K562 (cell line): ENCODE data around the gene RAB4B. TPM values are rescaled to one million over a fixed set of nuclear protein-coding genes. Genes with fewer than 3 reads are reported as not detected.

Experiments used
- CHD4 ChIP-seq: fragments of 200-600 bp; sonication (generic); IDR thresholded peaks from 3 replicates; pipeline ENCODE4 v1.6.1; 2012; ENCODE audit warnings: low read depth, mild to moderate bottlenecking, mixed read lengths, low read length, inconsistent platforms; ENCODE audit not compliant: insufficient read depth, insufficient replicate concordance, poor library complexity, severe bottlenecking
- EP400 ChIP-seq: fragments of 450-650 bp; IDR thresholded peaks from 2 replicates; pipeline ENCODE4 v1.6.1; 2017; ENCODE audit warnings: antibody characterized with exemption, mild to moderate bottlenecking, moderate library complexity
- GATA2 ChIP-seq: sonication (generic); formaldehyde crosslinking; IDR thresholded peaks from 2 replicates; pipeline ENCODE4 v1.4.0; 2020; ENCODE audit warnings: mild to moderate bottlenecking, missing genetic modification reagents
- MEF2A ChIP-seq: IDR thresholded peaks from 2 replicates; pipeline ENCODE4 v1.6.1; 2011; ENCODE audit warnings: low read depth, mild to moderate bottlenecking, low read length, moderate library complexity; ENCODE audit not compliant: control insufficient read depth
- NCOA1 ChIP-seq: fragments of 450-650 bp; IDR thresholded peaks from 2 replicates; pipeline ENCODE4 v1.6.1; 2016; ENCODE audit warnings: low read depth
- POLR2AphosphoS5 ChIP-seq: IDR thresholded peaks from 2 replicates; pipeline ENCODE4 v1.6.1; 2011; ENCODE audit warnings: mild to moderate bottlenecking, low read depth, low read length, moderate library complexity; ENCODE audit not compliant: control insufficient read depth, insufficient read depth
- PRMT5 ChIP-seq: sonication (generic); formaldehyde crosslinking; IDR thresholded peaks from 2 replicates; pipeline ENCODE4 v1.5.0; 2020; ENCODE audit warnings: missing genetic modification reagents
- PTTG1 ChIP-seq: fragments of 450-650 bp; IDR thresholded peaks from 2 replicates; pipeline ENCODE4 v1.6.1; 2016; ENCODE audit warnings: low read depth, mild to moderate bottlenecking, missing genetic modification characterization, missing compliant biosample characterization
- RBM15 ChIP-seq: fragments of 200-400 bp; formaldehyde crosslinking; IDR thresholded peaks from 2 replicates; pipeline ENCODE4 v1.6.1; 2018; ENCODE audit warnings: mild to moderate bottlenecking, low read length, moderate library complexity; ENCODE audit not compliant: insufficient read depth
- RCOR1 ChIP-seq, 2 experiments: IDR thresholded peaks; 2 replicates each; pipeline ENCODE4 v1.6.1; 2012; ENCODE audit warnings: low read depth in 2 of 2, low read length in 2 of 2, borderline replicate concordance in 1 of 2, improper control_type of control experiment in 1 of 2
- SMAD1 ChIP-seq: fragments of 150-350 bp; IDR thresholded peaks from 2 replicates; pipeline ENCODE4 v1.6.1; 2014; ENCODE audit warnings: low read length, low read depth; ENCODE audit not compliant: partially characterized antibody
- SRF ChIP-seq, 2 experiments: fragments of 250-450, 450-650 bp in 1 of 2; sonication (Bioruptor Pico) in 1 of 2; sonication (generic) in 1 of 2; formaldehyde crosslinking; IDR thresholded peaks; 2 replicates each; pipeline versions ENCODE4 v1.5.0 to v1.5.1; 2020 to 2022; ENCODE audit warnings: mild to moderate bottlenecking in 1 of 2, missing genetic modification reagents in 1 of 2
- TCF7L2 ChIP-seq: fragments of 150-350 bp; IDR thresholded peaks from 2 replicates; pipeline ENCODE4 v1.6.1; 2016; ENCODE audit warnings: low read depth, mild to moderate bottlenecking, low read length, moderate library complexity
- THRAP3 ChIP-seq: fragments of 450-650 bp; IDR thresholded peaks from 2 replicates; pipeline ENCODE4 v1.6.1; 2016; ENCODE audit warnings: mild to moderate bottlenecking, inconsistent platforms, borderline replicate concordance
- ZBTB17 ChIP-seq: fragments of 450-650 bp; formaldehyde crosslinking; IDR thresholded peaks from 2 replicates; pipeline ENCODE4 v1.4.0; 2020; ENCODE audit warnings: mild to moderate bottlenecking
- ZNF124 ChIP-seq: sonication (generic); formaldehyde crosslinking; IDR thresholded peaks from 2 replicates; pipeline ENCODE4 v1.8.1; 2022; ENCODE audit warnings: missing genetic modification reagents
- ZNF398 ChIP-seq: fragments of 250-450 bp; sonication (Bioruptor Pico); IDR thresholded peaks from 2 replicates; pipeline ENCODE4 v1.8.0; 2021; ENCODE audit warnings: moderate library complexity, mild to moderate bottlenecking, inconsistent platforms
- ZNF668 ChIP-seq: fragments of 250-450 bp; sonication (Bioruptor Pico); IDR thresholded peaks from 2 replicates; pipeline ENCODE4 v1.8.0; 2022; ENCODE audit warnings: mild to moderate bottlenecking, inconsistent platforms
- polyA plus RNA-seq, 8 experiments: library from polyadenylated mRNA; depleted of rRNA in 4 of 8; stranded (reverse) in 5 of 8; unstranded in 3 of 8; fragments of >200 nt; fragmentation: Nextera tagmentation in 2 of 8; fragmentation: Illumina TruSeq in 1 of 8; extraction: Ambion mirVana in 2 of 8; extraction: Trizol in 1 of 8; gene quantifications; 2 replicates each; pipeline versions ENCODE4 v1.2.1 to v1.2.3, GENCODE V29; 2011 to 2014; ENCODE audit warnings: inconsistent platforms in 1 of 8, missing spikeins in 1 of 8
- total RNA-seq, 7 experiments: library from RNA; depleted of rRNA in 6 of 7; stranded (reverse); fragments of >200 nt in 6 of 7; fragmentation: Illumina TruSeq in 2 of 7; extraction: Trizol in 2 of 7; gene quantifications; 2 replicates each; pipeline versions ENCODE4 v1.2.1 to v1.2.3, GENCODE V29; 2011 to 2021; ENCODE audit warnings: low replicate concordance in 1 of 7
- TF ChIP-seq, protein P1 (sequence below), 2 experiments: fragments of 450-650 bp in 1 of 2; IDR thresholded peaks; 2 replicates each; pipeline ENCODE4 v1.6.1; 2011 to 2017; ENCODE audit warnings: low read depth in 2 of 2, antibody characterized with exemption in 1 of 2, borderline replicate concordance in 1 of 2, low read length in 1 of 2, mild to moderate bottlenecking in 1 of 2, mixed read lengths in 1 of 2; ENCODE audit not compliant: control insufficient read depth in 1 of 2
- TF ChIP-seq, protein P2 (sequence below): fragments of 450-650 bp; formaldehyde crosslinking; IDR thresholded peaks from 2 replicates; pipeline ENCODE4 v1.4.0; 2020; ENCODE audit warnings: mild to moderate bottlenecking, mixed read lengths

Gene RAB4B
- total and polyA plus RNA-seq, 9 of the 15 experiments (the other 6 are each of a cell fraction or from before 2014, with no cell fraction given) = 0.28 to 20.4 (median 9.0) TPM

DNA sequence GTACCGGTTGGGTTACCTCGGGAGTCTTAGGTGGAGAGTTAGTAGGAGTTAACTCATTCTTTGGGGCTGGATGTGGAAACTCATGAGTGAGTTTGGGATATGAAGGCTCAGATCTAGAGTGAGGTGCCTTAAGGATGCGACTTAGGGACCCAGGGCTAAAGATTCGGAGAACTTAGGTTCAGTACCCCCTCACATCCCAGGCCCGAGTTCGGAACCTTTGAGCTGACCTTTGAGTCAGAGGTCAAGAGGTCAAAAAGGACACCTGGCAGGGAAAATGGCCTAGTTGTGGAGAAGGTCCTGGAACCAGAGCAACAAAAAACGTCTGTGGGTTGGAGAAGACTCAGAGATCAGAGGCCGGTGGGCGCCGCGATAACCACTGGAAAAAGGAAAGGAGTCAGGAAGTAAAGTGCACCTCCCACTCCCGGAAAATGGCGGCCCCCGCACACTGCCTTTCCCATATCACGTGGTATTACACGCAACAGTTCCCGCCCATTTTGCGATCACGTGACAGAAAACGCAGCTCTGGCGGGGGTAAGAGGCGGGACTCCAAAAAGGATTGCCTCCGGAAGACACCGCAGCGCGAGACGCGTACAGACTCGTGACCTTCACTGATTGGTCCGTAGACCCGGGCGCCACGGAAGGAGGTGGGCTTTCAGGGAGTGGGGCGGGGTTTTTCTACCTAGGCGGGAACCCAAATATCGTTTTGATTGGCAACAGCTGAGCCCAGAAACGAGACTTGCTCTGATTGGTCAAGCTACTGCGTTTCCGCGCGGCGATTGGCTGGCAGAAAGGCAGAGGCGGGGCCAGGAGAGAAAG is 27.8 kb upstream of the RAB4B start, which contains the start of gene ACTMAP (continued):
- TF ChIP-seq, protein P1, sequence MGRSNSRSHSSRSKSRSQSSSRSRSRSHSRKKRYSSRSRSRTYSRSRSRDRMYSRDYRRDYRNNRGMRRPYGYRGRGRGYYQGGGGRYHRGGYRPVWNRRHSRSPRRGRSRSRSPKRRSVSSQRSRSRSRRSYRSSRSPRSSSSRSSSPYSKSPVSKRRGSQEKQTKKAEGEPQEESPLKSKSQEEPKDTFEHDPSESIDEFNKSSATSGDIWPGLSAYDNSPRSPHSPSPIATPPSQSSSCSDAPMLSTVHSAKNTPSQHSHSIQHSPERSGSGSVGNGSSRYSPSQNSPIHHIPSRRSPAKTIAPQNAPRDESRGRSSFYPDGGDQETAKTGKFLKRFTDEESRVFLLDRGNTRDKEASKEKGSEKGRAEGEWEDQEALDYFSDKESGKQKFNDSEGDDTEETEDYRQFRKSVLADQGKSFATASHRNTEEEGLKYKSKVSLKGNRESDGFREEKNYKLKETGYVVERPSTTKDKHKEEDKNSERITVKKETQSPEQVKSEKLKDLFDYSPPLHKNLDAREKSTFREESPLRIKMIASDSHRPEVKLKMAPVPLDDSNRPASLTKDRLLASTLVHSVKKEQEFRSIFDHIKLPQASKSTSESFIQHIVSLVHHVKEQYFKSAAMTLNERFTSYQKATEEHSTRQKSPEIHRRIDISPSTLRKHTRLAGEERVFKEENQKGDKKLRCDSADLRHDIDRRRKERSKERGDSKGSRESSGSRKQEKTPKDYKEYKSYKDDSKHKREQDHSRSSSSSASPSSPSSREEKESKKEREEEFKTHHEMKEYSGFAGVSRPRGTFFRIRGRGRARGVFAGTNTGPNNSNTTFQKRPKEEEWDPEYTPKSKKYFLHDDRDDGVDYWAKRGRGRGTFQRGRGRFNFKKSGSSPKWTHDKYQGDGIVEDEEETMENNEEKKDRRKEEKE (IDR thresholded peaks at IDR 0.05; ENCODE audit: borderline replicate concordance in 1 of 2, control insufficient read depth in 1 of 2, low read depth in 2 of 2, low read length in 1 of 2) = no peak
- TF ChIP-seq TCF7L2 (no peak; the same call in 1 of the 2 replicates), ZNF398 (CRISPR knock-in tag) (no peak), ZNF124 (CRISPR knock-in tag) (no peak), CHD4 (no peak), GATA2 (no peak), PTTG1 (tag) (peak; percentile 64; the same call in 1 of the 2 replicates), NCOA1 (no peak; the same call in 1 of the 2 replicates), ZBTB17 (CRISPR knock-in tag) (no peak), THRAP3 (no peak), POLR2AphosphoS5 (peak; percentile 23; the same call in 1 of the 2 replicates), SRF (CRISPR knock-in tag; IDR thresholded peaks at IDR 0.05) (no peak), SMAD1 (peak; percentile 59), PRMT5 (no peak), MEF2A (no peak), ZNF668 (CRISPR knock-in tag) (peak; percentile 83; the same call in 1 of the 2 replicates), RCOR1 (IDR thresholded peaks at IDR 0.05; ENCODE audit: borderline replicate concordance in 1 of 2, low read depth in 2 of 2, low read length in 2 of 2) (no peak), EP400 (peak; percentile 98), RBM15 (no peak)
- TF ChIP-seq, protein P2, sequence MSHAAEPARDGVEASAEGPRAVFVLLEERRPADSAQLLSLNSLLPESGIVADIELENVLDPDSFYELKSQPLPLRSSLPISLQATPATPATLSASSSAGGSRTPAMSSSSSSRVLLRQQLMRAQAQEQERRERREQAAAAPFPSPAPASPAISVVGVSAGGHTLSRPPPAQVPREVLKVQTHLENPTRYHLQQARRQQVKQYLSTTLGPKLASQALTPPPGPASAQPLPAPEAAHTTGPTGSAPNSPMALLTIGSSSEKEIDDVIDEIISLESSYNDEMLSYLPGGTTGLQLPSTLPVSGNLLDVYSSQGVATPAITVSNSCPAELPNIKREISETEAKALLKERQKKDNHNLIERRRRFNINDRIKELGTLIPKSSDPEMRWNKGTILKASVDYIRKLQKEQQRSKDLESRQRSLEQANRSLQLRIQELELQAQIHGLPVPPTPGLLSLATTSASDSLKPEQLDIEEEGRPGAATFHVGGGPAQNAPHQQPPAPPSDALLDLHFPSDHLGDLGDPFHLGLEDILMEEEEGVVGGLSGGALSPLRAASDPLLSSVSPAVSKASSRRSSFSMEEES (CRISPR knock-in tag) = peak; percentile 100
